GM12801 (cell line): Measurements from ENCODE around the gene SLC33A1.

Experiments used
- CTCF ChIP-seq: IDR thresholded peaks from one replicate; pipeline ENCODE4 v1.5.1; 2011; ENCODE audit warnings: control low read depth; ENCODE audit not compliant: insufficient read length; ENCODE audit errors: extremely low read depth

SLC33A1 gene

GRCh38 chr3:155790272-155790925 lies 63.8 kb downstream of the SLC33A1 start:
- no peak for TF ChIP-seq CTCF

DNA sequence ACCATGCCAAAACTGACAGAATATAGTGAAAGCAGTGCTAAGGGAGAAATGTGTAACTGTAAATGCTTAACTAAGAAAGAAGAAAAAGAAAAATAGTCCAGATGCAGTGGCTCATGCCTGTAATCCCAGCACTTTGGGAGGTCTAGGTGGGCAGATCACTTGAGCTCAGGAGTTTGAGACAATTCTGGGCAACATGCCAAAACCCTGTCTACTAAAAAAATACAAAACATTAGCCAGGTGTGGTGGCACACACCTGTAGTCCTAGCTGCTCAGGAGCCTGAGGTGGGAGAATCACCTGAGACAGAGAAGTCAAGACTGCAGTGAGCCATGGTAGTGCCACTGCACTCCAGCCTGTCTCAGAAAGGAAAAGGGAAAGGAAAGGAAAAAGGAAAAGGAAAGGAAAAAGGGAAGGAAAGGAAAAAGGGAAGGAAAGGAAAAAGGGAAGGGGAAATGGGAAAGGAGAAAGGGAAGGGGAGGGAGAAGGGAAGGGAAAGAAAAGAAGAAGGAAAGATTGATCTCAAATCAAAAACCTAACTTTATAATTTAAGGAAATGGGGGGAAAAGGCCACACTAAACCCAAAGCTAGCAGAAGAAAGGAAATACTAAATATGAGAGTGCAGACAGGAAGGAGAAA lies 68.4 kb downstream of the SLC33A1 start:
- TF ChIP-seq CTCF, result no peak

DNA sequence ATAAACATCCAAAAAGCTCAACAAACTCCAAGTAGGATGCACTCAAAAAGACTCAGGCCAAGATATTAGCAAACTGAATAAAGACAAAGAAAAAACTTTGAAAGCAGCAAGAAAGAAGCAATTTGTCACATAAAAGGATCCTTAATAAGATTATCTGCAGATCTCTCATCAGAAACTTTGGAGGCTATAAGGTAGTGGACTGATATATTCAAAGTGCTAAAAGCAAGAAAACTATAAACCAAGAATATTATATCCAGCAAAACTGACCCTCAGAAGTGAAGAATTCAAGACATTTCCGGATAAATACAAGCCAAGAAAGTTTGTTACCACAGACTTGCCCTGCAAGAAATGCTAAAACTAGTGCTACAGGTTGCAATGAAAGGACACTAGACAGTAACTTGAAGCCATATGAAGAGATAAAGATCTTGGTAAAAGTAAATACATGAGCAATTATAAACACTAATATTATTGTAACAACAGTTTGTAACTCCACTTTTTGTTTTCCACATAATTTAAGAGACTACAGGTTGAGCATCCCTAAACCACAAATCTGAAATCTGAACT lies 71.8 kb downstream of the SLC33A1 start:
- TF ChIP-seq CTCF, result no peak

DNA sequence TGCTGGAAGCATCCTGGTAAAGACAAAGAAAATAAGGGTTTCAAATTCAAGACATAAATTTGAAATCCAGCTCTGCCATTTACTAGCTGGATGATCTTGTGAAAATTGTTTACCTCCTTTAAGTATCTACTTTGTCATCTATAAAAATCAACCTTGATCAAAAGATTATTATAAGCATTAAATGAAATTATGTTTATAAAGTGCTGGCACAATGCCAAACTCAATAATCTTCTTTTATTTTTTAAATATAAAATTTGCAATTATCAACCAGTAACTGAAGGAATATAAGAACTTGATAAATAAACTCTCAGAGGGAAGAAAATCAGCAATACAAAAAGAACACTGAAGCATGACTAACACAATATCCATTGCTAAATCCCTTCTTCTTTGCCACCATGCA lies 73.9 kb downstream of the SLC33A1 start:
- TF ChIP-seq CTCF, result no peak

DNA sequence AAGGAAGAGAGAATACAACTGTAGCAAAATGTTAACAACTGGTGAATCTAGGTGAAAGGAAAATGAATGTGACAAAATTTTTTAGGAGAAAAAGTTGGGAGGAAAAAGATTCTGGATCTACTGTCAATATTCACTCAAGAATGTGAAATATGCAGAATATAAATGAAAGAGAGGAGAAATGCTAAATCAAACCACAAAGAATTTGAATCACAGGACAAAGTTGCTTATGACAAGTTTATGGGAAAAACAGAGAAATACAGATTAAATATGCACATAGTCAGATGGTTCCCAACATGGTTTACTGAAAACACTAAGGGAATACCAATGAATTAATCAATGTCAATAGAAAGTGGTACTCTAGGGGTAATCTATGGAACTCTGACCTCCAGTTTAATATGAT lies 75.8 kb downstream of the SLC33A1 start:
- no peak for TF ChIP-seq CTCF

- no peak for TF ChIP-seq CTCF
Observed at GRCh38 chr3:155772801-155773200, 81.4 kb downstream of the SLC33A1 start.

GRCh38 chr3:155771126-155771525 lies 83.1 kb downstream of the SLC33A1 start:
- no peak for TF ChIP-seq CTCF
